ENCODE measurements around the gene GRM1.

GRM1 gene

DNA sequence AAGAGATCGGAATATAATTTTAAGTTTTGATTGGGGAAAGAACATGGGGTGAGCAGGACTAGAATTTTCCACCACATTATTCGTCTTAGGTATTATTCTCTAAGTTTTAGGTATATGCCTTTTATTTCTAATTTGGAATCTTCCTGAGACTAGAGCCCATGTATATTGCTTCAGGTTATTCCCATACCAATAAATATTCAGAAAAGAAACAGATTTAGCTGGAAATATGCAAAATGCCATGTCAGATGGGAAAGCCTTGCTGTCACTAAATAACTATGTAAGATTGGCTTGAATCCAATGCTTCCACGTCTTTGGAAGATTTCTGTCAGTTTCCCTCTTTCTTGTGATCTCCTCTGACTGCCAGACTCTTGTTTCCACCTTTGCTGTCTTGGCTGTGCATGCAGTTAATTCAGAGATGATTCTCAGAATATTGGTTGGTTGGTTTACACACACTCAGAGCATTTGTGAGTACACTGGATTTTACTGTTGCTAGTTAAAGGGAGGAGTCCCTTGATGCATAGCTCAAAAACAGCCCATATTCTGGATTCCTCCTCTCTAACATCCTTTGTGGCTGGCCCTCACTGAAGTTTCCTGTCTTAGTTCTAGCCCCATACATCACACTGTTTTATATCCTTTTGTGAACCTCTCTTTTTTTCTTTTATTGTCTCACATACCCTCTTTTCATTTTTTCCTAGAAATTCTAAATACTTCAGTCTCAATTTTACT lies 64.3 kb downstream of the GRM1 start:
- intact Hi-C loops (cut with DNase I) = no loop called here
- no peak for DNase-seq

DNA sequence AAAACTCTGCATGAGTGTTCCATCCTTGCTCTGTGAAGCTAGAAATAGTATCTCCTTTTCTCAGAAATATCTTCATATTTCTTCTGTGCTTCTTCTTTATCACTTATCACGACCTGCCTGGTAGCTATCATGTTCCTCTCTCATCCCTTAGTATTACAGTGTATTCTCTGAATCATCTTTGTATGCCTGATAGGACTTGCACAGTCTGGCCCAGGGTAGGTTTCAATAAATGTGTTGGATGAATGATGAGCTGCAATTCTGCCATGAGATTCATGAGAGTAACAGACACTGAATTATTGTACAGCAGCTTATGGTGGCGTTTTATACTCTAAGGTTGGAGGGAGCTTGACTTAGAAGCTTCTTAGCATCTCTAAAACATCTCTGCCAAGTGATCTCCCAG lies 66.6 kb downstream of the GRM1 start:
- intact Hi-C loops (cut with DNase I) = no loop called here

DNA sequence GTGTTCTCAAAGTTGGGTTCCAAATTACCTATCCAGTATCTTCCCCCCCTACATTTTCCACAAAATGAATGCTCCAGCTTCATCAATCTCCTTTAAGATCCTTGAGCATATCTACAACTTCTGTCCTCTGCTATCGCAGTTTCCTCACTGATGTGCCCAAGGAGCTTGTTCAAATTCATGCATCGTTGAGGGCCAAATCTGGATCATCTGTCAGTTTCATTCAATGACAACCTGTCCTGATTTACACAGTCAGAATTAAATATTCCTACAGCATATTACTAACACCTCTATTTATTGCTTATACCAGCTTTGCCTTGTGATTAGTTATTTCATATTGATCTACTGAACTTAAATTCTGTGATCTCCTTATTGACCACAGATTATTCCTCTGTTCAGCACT lies 68.7 kb downstream of the GRM1 start:
- intact Hi-C loops (cut with DNase I) = no loop called here
- DNase-seq = no peak

More for the DNA sequence above, 66.6 kb downstream of the GRM1 start:
- DNase-seq = no peak

GRCh38 chr6:146100776-146101175 lies 71.9 kb downstream of the GRM1 start:
- intact Hi-C loops (cut with DNase I) = no loop called here
- no peak for DNase-seq

DNA sequence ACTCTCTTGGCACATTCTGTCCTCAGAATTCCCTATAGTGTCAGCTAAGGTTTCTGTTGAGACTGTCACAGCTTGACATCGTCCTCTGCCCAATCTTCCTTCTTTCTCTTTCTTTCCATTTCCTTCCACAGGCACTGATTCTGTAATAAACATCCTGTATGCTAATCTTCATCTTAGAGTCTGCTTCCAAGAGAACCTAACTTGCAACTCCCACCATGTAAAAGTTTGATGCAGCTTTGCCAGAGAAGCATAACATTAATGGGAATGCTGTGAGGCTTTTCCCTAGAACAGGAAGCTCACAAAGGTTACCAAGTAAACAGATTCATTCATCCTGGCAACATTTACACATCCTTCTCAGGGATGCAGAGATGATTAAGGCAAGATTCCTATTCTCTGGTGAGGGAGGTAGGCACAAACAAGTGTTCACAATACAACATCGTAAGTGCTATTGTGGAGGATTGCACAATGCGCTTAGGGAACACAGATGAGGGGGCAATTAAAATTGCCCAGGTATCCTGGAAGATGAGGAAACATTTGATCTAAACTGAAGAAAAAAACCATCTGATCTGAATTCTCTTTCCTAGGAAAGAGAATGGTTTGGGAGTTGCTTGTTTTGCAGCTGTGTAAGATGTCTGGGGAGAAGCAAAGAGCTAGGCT lies 74.7 kb downstream of the GRM1 start:
- no peak for DNase-seq
- intact Hi-C loops (cut with DNase I) = no loop called here

- no peak for DNase-seq
- intact Hi-C loops (cut with DNase I) = no loop called here
These were observed 77.7 kb downstream of the GRM1 start for GRCh38 chr6:146106532-146106931.

GRCh38 chr6:146110990-146111389 lies 82.1 kb downstream of the GRM1 start:
- intact Hi-C loops (cut with DNase I) = no loop called here
- DNase-seq = no peak

DNA sequence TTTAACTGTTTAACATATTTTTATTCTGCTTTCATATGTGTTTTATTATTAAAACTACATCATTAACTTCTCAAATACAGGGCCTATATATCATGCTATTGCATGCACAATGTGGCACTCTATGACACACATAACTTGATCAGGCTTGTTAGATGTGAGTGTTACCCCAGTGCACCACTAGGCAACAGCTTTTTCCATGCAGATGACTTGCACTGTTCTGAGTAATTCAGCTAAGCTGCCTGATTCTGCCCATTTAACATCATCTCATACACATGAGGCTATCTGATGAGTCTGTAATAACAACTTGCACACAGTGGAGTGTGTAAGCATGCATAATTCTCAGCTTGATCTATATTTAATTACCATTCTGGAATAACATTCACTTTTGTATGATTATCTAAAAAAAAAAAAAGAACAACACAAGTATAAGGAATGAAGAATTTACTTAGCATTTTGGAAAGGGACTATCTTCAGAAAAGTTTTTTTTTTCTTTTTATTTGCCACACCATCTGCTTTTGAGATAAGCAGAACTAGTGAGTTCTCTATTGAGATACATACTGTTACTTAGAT lies 83.1 kb downstream of the GRM1 start:
- DNase-seq = no peak
- intact Hi-C loops (cut with DNase I) = no loop called here

GRCh38 chr6:146113084-146113623 lies 84.3 kb downstream of the GRM1 start:
- DNase-seq = no peak
- intact Hi-C loops (cut with DNase I) = no loop called here

GRCh38 chr6:146123616-146124015 lies 94.8 kb downstream of the GRM1 start:
- DNase-seq = no peak
- intact Hi-C loops (cut with DNase I) = no loop called here

DNA sequence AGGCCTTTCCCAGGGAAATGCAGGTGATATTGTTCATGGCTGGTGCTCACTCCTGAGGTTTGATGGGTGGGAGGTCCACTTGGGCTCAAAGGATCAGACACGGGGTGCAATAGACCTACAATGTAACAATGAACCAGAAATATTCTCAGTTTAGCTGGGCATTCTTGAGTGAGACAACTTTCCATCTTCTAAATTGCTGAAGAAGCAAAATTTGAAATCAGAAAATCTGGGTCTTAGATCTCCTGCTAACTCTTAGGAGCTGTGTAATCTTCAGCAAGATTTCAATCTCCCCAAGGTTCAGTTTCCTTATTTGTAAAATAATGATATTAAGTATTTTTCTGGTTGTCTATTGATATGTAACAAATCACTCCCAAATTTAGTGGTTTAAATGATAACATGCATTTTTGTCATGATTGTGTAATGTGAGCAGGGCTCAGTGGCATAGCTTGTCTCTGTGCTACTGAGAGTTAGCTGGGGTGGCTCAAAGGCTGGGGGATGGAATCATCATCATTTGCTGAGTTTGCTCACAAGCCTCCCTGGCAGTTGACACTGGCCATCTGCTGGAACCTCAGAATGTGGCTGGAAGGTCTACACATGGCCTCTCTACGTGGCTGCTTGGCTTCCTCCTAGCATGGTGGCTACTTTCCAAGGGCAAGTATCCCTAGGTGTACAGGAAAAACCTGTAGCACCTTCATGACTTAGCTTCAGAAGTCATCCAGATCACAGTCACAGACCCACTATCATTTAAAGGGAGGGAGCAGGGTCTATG lies 98.8 kb downstream of the GRM1 start:
- no peak for DNase-seq
- intact Hi-C loops (cut with DNase I) = no loop called here

DNA sequence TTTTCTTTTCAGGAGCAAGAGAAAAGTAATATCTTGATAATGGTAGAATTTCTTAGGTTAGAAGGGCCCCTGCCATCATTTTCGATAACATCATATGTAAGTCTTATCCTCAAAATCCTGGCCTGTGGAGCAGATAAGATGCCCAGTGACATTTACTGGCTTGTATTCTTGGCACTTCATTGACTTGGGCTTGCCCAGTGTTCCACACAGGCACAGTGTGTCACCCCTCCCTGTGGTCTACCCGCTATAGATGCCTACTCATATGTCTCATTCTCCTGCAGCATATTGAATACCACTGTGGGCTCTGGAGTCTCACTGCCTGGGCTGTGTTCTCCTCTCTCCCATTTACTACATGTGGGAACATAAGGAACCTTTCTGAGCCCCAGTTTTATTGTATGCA lies 105.0 kb downstream of the GRM1 start:
- no peak for DNase-seq
- intact Hi-C loops (cut with DNase I) = no loop called here

DNA sequence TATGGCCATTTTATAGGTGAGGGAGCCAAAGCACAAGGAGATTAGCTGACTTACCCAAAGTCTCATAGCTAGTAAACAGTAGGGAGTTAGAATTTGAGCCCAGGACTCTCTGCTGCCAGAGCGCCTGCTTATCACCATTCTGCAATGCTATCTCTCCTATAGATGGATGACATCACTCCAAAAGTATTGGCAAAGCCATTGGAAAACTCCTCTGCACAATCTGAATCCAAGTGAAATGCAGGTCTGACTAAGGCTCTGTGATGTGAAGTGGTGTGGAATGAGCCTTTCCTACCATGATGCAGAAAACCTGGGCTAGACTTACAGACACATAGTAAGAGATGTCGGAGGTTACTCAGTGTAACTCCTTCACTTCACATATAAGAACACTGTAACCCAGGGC lies 106.3 kb downstream of the GRM1 start:
- no peak for DNase-seq
- intact Hi-C loops (cut with DNase I) = no loop called here

GRCh38 chr6:146146836-146147235 lies 118.0 kb downstream of the GRM1 start:
- no peak for DNase-seq
- intact Hi-C loops (cut with DNase I) = no loop called here

DNA sequence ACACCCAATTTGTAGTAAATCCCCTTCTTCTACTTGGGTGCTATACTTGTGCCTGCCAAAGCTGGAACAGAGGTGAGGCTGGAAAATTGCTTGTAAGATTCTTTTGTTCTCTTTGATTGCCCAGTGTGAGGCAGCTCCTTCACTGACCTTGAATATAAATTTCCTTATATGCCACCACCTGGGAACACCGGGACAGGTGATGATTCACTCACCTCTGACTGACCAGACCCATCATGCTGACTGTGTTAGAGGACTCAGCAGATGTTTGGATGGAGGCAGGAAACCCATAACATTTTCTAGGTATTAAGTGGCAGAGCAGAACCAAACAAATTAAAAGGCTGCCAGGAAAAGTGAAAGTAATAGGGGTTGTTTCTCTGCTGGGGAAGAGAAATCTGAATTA lies 120.9 kb downstream of the GRM1 start:
- intact Hi-C loops (cut with DNase I) = no loop called here
- no peak for DNase-seq

GRCh38 chr6:146153040-146153758 lies 124.3 kb downstream of the GRM1 start:
- DNase-seq = no peak
- intact Hi-C loops (cut with DNase I) = no loop called here

- intact Hi-C loops (cut with DNase I) = no loop called here
- no peak for DNase-seq
These were observed 125.3 kb downstream of the GRM1 start for GRCh38 chr6:146154197-146154596.

- intact Hi-C loops (cut with DNase I) = no loop called here
- DNase-seq = no peak
These were observed 132.8 kb downstream of the GRM1 start for GRCh38 chr6:146161664-146162063.

- DNase-seq = no peak
- intact Hi-C loops (cut with DNase I) = no loop called here
These were observed 141.0 kb downstream of the GRM1 start for GRCh38 chr6:146169872-146170271.
